Stomach (tissue), 9 donors: ENCODE measurements around the gene DNAJC17. TPM values are rescaled to one million over a fixed set of nuclear protein-coding genes. Genes with fewer than 3 reads are reported as not detected.

Source experiments
- DNase-seq, 2 donors: peaks; one replicate each; pipeline versions ENCODE4 v3.0.0 to v3.0.0-alpha.2; 2013 to 2019
- H3K27ac ChIP-seq, 5 donors: fragments of 200-600 bp in 4 of 5; sonication (generic) in 4 of 5; one replicate each; pipeline ENCODE4 v1.5.1; 2013 to 2019; ENCODE audit warnings: mild to moderate bottlenecking in 1 of 5, moderate library complexity in 1 of 5
- H3K27me3 ChIP-seq, 3 donors: fragments of 200-600 bp; sonication (generic); one replicate each; pipeline ENCODE4 v1.5.1; 2017 to 2019; ENCODE audit warnings: mixed run types in 1 of 3
- H3K36me3 ChIP-seq, 4 donors: fragments of 200-600 bp; sonication (generic); 1 replicate in 3 of 4; 2 replicates in 1 of 4; pipeline ENCODE4 v1.5.1; 2016 to 2019
- H3K4me1 ChIP-seq, 4 donors: fragments of 200-600 bp; sonication (generic); one replicate each; pipeline ENCODE4 v1.5.1; 2016 to 2019
- H3K4me3 ChIP-seq, 4 donors: fragments of 200-600 bp; sonication (generic) in 3 of 4; one replicate each; pipeline ENCODE4 v1.5.1; 2016 to 2019; ENCODE audit warnings: mild to moderate bottlenecking in 1 of 4
- H3K9me3 ChIP-seq, 4 donors: fragments of 200-600 bp; sonication (generic); one replicate each; pipeline ENCODE4 v1.5.1; 2016 to 2019
- CTCF ChIP-seq, 7 experiments: fragments of 450-650 bp in 4 of 7; fragments of 200-600 bp in 3 of 7; sonication (generic) in 3 of 7; IDR thresholded peaks; one replicate each; pipeline ENCODE4 v1.5.1; 2016 to 2019; ENCODE audit warnings: antibody characterized with exemption in 7 of 7, control low read depth in 2 of 7, mild to moderate bottlenecking in 1 of 7
- EP300 ChIP-seq: sonication (generic); formaldehyde crosslinking; IDR thresholded peaks from one replicate; pipeline ENCODE4 v1.6.1; 2017; ENCODE audit warnings: antibody characterized with exemption
- POLR2A ChIP-seq, 4 donors: fragments of 450-650 bp; IDR thresholded peaks; one replicate each; pipeline ENCODE4 v1.6.1; 2016; ENCODE audit warnings: antibody characterized with exemption in 4 of 4, control low read depth in 2 of 4, mild to moderate bottlenecking in 1 of 4, moderate library complexity in 1 of 4
- POLR2AphosphoS5 ChIP-seq, 3 donors: sonication (generic); formaldehyde crosslinking; IDR thresholded peaks; one replicate each; pipeline ENCODE4 v1.6.1; 2016; ENCODE audit warnings: antibody characterized with exemption in 3 of 3
- WGBS, 5 donors: extraction: QIAGEN DNeasy Blood & Tissue Kit in 3 of 5; methylation state at CpG; one replicate each; pipeline versions ENCODE4 v1.1.5 to v1.1.7; 2013 to 2018; 5-methylcytosine and 5-hydroxymethylcytosine counted together
- intact Hi-C: fragments of 100-400 bp; cut with DNase I; formaldehyde crosslinking; loops from one replicate; pipeline ENCODE4 v1.15.1; 2023; ENCODE audit warnings: low total_unique reads
- polyA plus RNA-seq, 3 donors: library from polyadenylated mRNA; stranded (reverse); fragments of 200-250 nt; gene quantifications; one replicate each; pipeline ENCODE4 v1.2.3, GENCODE V29; 2013
- total RNA-seq, 5 donors: library from RNA; depleted of rRNA; stranded (reverse); fragments of >200 nt; gene quantifications; one replicate each; pipeline versions ENCODE4 v1.1.0 to v1.2.3, GENCODE V29; 2014 to 2016
- donor health status: healthy with polysubstance abuse.
- donor health status: Bipolar disorder and iron deficiency.
- donor health status: healthy.

The DNAJC17 gene
- total and polyA plus RNA-seq, 8 donors: 11.0 to 66.7 (median 43.7) TPM

- Histone ChIP-seq H3K27ac (no peak overlapping the region), H3K4me1 (peaks cover 3 to 11% (median 7%) of the 10 kb centered on the region in 4 donors), H3K27me3 (peaks cover 0 to 16% (median 0%) of the 10 kb centered on the region in 3 donors), H3K9me3 (no peaks in the 10 kb centered on the region), H3K36me3 (no peaks in the 10 kb centered on the region), H3K4me3 (no peak overlapping the region)
- WGBS, 5 donors: 82 to 91% (median 87%) methylated on average over 5 of the region's 5 CpGs
- TF ChIP-seq POLR2A (IDR thresholded peaks at IDR 0.05): no peak
- no peak for TF ChIP-seq POLR2AphosphoS5 (IDR thresholded peaks at IDR 0.05)
- no peak for TF ChIP-seq EP300
- TF ChIP-seq CTCF (IDR thresholded peaks at IDR 0.05): no peak
- no peak for DNase-seq
- intact Hi-C loops: no loop called here
Measured at GRCh38 chr15:40838756-40839155, 31.5 kb upstream of the DNAJC17 start.

- no peak overlapping the region for H3K27ac ChIP-seq
- H3K27me3 ChIP-seq: no peaks in the 10 kb centered on the region
- no peaks in the 10 kb centered on the region for H3K4me1 ChIP-seq
- DNase-seq: no peak
- WGBS, 5 donors: 91 to 100% (median 93%) methylated on average over 1 of the region's 1 CpG
- H3K4me3 ChIP-seq: no peak overlapping the region
- no peaks in the 10 kb centered on the region for H3K9me3 ChIP-seq
- intact Hi-C loops: no loop called here
- no peaks in the 10 kb centered on the region for H3K36me3 ChIP-seq
- no peak for TF ChIP-seq POLR2AphosphoS5 (IDR thresholded peaks at IDR 0.05)
- no peak for TF ChIP-seq EP300
- no peak for TF ChIP-seq POLR2A (IDR thresholded peaks at IDR 0.05)
- TF ChIP-seq CTCF (IDR thresholded peaks at IDR 0.05): no peak
Measured at GRCh38 chr15:40836020-40836419, 28.7 kb upstream of the DNAJC17 start.

GRCh38 chr15:40832903-40833302, 25.6 kb upstream of the DNAJC17 start:
- TF ChIP-seq CTCF (IDR thresholded peaks at IDR 0.05) (no peak), EP300 (no peak), POLR2A (IDR thresholded peaks at IDR 0.05) (no peak), POLR2AphosphoS5 (IDR thresholded peaks at IDR 0.05) (no peak)
- Histone ChIP-seq H3K4me3 (no peak overlapping the region), H3K4me1 (peaks cover 0 to 4% (median 0%) of the 10 kb centered on the region in 4 donors), H3K27me3 (no peaks in the 10 kb centered on the region), H3K9me3 (no peaks in the 10 kb centered on the region), H3K27ac (no peak overlapping the region), H3K36me3 (no peaks in the 10 kb centered on the region)
- no peak for DNase-seq
- intact Hi-C loops: no loop called here

- H3K4me1 ChIP-seq: peaks cover 0 to 4% (median 0%) of the 10 kb centered on the region in 4 donors
- no peak overlapping the region for H3K4me3 ChIP-seq
- TF ChIP-seq POLR2AphosphoS5 (IDR thresholded peaks at IDR 0.05) (no peak), EP300 (no peak), POLR2A (IDR thresholded peaks at IDR 0.05) (no peak), CTCF (IDR thresholded peaks at IDR 0.05) (no peak)
- H3K27me3 ChIP-seq: no peaks in the 10 kb centered on the region
- H3K27ac ChIP-seq: no peak overlapping the region
- no peak for DNase-seq
- H3K9me3 ChIP-seq: no peaks in the 10 kb centered on the region
- intact Hi-C loops: no loop called here
- WGBS, 5 donors: 74 to 83% (median 81%) methylated on average over 1 of the region's 1 CpG
- H3K36me3 ChIP-seq: no peaks in the 10 kb centered on the region
Measured at GRCh38 chr15:40831861-40832260, 24.6 kb upstream of the DNAJC17 start.
